Activated T-cell treated with anti-CD3 and anti-CD28 coated beads, Interleukin-2, amount 50 U/mL, for 72 hours (primary cell): Measurements from ENCODE around the gene SERTM2. TPM values are rescaled to one million over a fixed set of nuclear protein-coding genes. Genes with fewer than 3 reads are reported as not detected.

Experiments used
- ATAC-seq, 2 donors: fragments of 150-1000 bp; cut with Tn5 transposase; replicated peaks in 1 of 2; 2 replicates each; pipeline ENCODE4 v1.10.0; 2021; ENCODE audit warnings: moderate library complexity in 2 of 2, mild to moderate bottlenecking in 1 of 2
- DNase-seq, 2 donors: peaks; one replicate each; pipeline ENCODE4 v3.0.0; 2021 to 2022; ENCODE audit warnings: mixed read lengths in 1 of 2
- H3K27ac Mint-ChIP-seq: one replicate; pipeline ENCODE4 v1.8.0; 2022; ENCODE audit warnings: mild to moderate bottlenecking, moderate library complexity, mixed read lengths
- H3K27me3 Mint-ChIP-seq: one replicate; pipeline ENCODE4 v1.8.0; 2022; ENCODE audit warnings: low read depth, mixed read lengths
- H3K36me3 Mint-ChIP-seq, 2 donors: one replicate each; pipeline ENCODE4 v1.8.0; 2022; ENCODE audit warnings: mixed read lengths in 2 of 2, mild to moderate bottlenecking in 1 of 2; ENCODE audit not compliant: insufficient read depth in 2 of 2
- H3K4me1 Mint-ChIP-seq: one replicate; pipeline ENCODE4 v1.8.0; 2022; ENCODE audit warnings: low read depth, mixed read lengths
- H3K4me3 Mint-ChIP-seq, 2 donors: one replicate each; pipeline ENCODE4 v1.8.0; 2022; ENCODE audit warnings: mild to moderate bottlenecking in 2 of 2, mixed read lengths in 2 of 2, moderate library complexity in 2 of 2
- H3K9me3 Mint-ChIP-seq, 2 donors: one replicate each; pipeline ENCODE4 v1.8.0; 2022; ENCODE audit warnings: mixed read lengths in 2 of 2
- total RNA-seq, 2 donors: library from RNA; stranded (reverse); gene quantifications; one replicate each; pipeline ENCODE4 v1.2.3, GENCODE V29; 2022

The SERTM2 gene
- under 1 TPM in 1 of 2 donors, not detected in 1; 0.05 TPM for total RNA-seq

DNA sequence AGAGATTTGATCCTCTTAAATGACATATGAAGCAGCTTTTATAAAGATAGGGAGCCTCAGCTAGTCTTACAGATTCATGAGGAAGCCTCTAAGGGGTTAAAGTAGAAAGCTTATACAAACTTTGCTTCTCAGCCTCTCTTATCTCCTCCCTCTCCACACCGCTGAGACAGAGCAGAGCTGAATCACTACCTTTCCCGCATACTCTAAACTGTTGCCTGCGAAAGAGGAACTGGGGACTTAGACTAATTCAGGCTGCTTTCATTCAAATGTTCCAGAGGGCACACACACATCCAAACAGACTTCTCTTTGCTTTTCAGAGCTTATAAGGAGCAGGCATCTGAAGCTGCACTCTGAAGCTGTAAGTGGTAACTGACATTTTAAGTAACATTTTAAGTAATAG, at the start of gene SERTM2:
SERTM2 (plus strand) TSS at position 169 of the 400 bp plus-strand sequence. CDS start 7,213 bp downstream, outside the sequence.
- ATAC-seq (peak; percentile 36 to 51), DNase-seq (peak in 1 of 2 donors; percentile 0)
- peak within 1 kb of the TSS in 1 of 2 donors; percentile 55 for H3K4me3 Mint-ChIP-seq
- H3K36me3 Mint-ChIP-seq: no peaks in the 10 kb centered on the region
- H3K4me1 Mint-ChIP-seq: no peaks in the 10 kb centered on the region
- H3K9me3 Mint-ChIP-seq: no peaks in the 10 kb centered on the region
- H3K27me3 Mint-ChIP-seq: peaks cover 55% of the 10 kb centered on the region
- no peak within 1 kb of the TSS for H3K27ac Mint-ChIP-seq

DNA sequence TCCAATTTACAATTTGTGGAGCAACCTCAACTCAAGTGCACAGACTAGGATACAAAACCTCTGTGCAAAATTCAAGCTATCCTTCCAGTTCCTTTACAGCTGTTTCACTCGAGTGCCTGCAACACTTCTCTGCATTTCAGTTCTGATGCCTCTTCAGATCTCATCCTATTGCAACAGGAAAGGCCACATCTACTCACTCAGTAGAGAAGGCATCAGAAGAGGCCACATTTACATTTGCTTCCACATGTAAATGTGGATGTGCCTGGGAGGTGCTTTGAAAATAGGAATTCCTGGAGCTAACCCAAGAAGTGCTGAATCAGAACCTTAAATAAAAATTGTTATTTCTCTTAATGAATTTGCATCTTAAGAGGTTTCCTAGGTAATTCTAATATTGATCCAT, 45.8 kb upstream of the SERTM2 start:
- H3K9me3 Mint-ChIP-seq: no peaks in the 10 kb centered on the region
- ATAC-seq (no peak), DNase-seq (no peak)
- H3K27me3 Mint-ChIP-seq: peaks cover 11% of the 10 kb centered on the region
- no peaks in the 10 kb centered on the region for H3K4me1 Mint-ChIP-seq
- H3K4me3 Mint-ChIP-seq: no peak overlapping the region
- H3K27ac Mint-ChIP-seq: no peak overlapping the region
- no peaks in the 10 kb centered on the region for H3K36me3 Mint-ChIP-seq

DNA sequence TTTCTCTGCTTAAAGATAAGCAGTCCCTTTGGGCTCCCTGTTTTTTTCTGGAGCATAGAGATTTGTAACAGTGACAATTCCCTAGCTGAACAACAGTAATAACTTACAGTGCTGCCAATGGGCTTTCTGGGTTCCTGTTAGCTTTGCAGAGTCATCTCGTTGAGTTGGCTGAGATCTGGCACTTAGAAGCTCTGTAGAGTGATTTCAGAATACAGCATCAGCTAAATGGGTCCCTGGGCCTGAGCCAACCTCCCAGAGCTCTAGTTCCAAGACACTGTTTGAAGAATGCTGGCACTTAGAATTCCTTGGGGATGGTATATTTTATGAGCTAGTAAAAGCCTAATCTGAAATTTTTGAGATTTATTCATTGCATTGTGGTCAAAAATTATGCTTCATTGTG, 43.5 kb upstream of the SERTM2 start:
- DNase-seq (no peak), ATAC-seq (no peak)
- peaks cover 6% of the 10 kb centered on the region for H3K27me3 Mint-ChIP-seq
- no peaks in the 10 kb centered on the region for H3K4me1 Mint-ChIP-seq
- peaks cover 3 to 7% of the 10 kb centered on the region in 2 donors for H3K9me3 Mint-ChIP-seq
- no peaks in the 10 kb centered on the region for H3K36me3 Mint-ChIP-seq
- no peak overlapping the region for H3K4me3 Mint-ChIP-seq
- no peak overlapping the region for H3K27ac Mint-ChIP-seq

DNA sequence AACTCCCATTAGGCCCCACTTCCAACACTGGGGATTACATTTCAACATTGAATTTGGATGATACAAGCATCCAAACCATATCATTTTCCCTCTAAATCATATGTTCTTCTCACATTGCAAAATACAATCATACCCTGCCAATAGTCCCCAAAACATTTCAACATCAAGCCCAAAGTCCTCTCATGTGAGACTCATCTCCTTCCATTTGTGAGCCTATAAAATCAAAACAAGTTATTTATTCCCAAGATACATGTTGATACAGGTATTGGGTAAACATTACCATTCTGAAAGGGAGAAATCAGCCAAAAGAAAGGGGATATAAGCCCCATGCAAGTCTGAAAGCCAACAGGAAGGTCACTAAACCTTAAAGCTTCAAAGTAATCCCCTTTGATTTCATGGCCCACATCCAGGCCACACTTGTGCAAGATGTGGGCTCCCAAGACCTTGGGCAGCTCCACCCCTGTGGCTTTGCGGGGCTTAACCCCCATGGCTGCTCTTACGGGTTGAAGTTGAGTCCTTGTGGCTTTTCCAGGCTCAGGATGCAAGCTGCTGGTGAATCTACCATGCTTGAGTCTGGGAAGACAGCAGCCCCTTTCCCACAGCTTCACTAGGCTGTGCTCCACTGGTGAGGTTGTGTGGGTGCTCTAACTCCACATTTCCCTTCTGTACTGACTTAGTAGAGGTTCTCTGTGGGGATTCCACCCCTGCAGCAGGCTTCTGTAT, 40.6 kb upstream of the SERTM2 start:
- Mint-ChIP-seq H3K4me1 (no peaks in the 10 kb centered on the region), H3K27me3 (peaks cover 13% of the 10 kb centered on the region), H3K36me3 (no peaks in the 10 kb centered on the region), H3K27ac (no peak overlapping the region), H3K4me3 (no peak overlapping the region), H3K9me3 (peaks cover 3 to 9% of the 10 kb centered on the region in 2 donors)
- no peak for DNase-seq
- no peak for ATAC-seq

DNA sequence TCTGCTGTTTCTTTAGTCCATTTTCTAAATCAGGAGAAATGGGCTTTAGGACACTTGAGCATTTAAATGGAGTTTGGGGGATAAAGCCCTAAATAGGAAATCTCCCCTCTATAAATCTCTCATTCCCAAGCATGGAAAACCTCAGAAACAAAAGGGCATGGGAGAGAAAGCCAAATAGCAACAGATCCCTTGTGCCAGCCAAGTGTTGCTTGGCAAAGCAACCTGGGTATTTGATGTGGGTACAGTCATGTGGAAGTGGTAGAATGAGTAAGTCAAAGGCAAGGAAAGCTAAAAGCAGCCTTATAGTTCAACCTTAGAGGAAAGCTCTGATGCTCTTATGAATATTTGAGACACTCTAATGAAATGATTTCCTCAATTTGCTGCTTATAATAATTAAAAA, 29.5 kb upstream of the SERTM2 start:
- no peak for DNase-seq
- Mint-ChIP-seq H3K36me3 (no peaks in the 10 kb centered on the region), H3K9me3 (peaks cover 2 to 6% of the 10 kb centered on the region in 2 donors), H3K27ac (no peak overlapping the region), H3K4me3 (no peak overlapping the region), H3K27me3 (peaks cover 43% of the 10 kb centered on the region), H3K4me1 (no peaks in the 10 kb centered on the region)
- no peak for ATAC-seq

DNA sequence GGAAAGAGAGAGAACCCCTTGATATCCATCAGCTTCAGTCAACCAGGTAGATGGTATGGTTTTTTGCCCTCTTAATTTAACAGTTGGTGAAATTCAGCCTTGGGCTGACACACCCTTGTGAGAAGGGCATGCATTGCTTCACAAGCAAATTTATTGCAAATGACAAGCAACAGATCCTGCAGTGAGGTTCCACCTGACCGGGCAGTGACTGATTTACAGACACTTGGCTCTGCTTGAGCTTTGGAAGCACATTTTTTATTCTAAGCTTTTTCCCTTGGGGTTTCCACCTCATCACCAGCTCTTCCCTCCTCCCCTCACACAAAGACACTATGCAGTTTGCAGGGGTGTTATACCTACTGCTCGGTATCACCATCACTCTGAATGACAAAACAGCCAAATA, 28.3 kb upstream of the SERTM2 start:
- ATAC-seq: no peak
- DNase-seq: no peak
- Mint-ChIP-seq H3K4me3 (no peak overlapping the region), H3K27ac (no peak overlapping the region), H3K36me3 (no peaks in the 10 kb centered on the region), H3K9me3 (peaks cover 0 to 9% of the 10 kb centered on the region in 2 donors), H3K27me3 (peaks cover 48% of the 10 kb centered on the region), H3K4me1 (no peaks in the 10 kb centered on the region)

DNA sequence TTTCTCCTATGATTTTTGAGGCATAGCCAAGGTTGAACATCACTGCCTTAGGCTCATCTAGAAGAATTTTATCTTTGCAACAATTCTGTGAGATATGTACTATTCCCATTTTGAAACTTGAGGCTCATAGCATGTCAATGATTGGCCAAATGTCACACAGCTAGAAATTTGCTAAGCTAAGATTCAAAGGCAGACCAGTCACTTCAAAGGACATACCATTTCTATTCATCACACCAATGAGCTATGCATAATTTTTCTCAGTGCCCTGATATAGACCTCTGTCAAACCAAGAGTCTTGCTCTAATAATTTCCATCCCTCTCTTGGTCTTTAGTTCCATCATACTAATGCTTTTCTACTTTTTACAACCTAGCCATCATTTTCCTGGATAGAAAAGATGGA, 27.6 kb upstream of the SERTM2 start:
- H3K36me3 Mint-ChIP-seq: no peaks in the 10 kb centered on the region
- no peak overlapping the region for H3K4me3 Mint-ChIP-seq
- ATAC-seq (no peak), DNase-seq (no peak)
- H3K9me3 Mint-ChIP-seq: peaks cover 0 to 9% of the 10 kb centered on the region in 2 donors
- peaks cover 50% of the 10 kb centered on the region for H3K27me3 Mint-ChIP-seq
- H3K27ac Mint-ChIP-seq: no peak overlapping the region
- H3K4me1 Mint-ChIP-seq: no peaks in the 10 kb centered on the region

DNA sequence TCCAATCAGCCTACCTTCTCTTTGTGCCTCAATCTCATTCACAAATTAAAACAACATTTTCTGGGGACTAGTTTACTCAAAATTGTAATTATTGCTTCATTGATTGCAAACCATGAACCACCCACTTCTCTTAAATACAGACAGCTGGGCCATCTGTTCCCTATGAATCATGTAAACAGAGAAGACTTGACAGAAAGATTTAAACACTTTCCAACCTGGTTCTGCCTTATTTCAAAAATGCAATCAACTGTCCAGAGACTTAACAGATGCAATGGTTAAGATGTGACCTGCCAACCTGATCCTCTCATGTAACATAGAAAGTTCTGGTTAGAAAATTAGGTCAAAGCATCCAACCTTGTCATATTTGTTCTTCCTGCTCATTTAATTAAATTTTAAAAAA, 20.8 kb upstream of the SERTM2 start:
- H3K4me3 Mint-ChIP-seq: no peak overlapping the region
- H3K27me3 Mint-ChIP-seq: peaks cover 48% of the 10 kb centered on the region
- H3K36me3 Mint-ChIP-seq: no peaks in the 10 kb centered on the region
- peaks cover 0 to 7% of the 10 kb centered on the region in 2 donors for H3K9me3 Mint-ChIP-seq
- H3K4me1 Mint-ChIP-seq: no peaks in the 10 kb centered on the region
- no peak for ATAC-seq
- H3K27ac Mint-ChIP-seq: no peak overlapping the region
- no peak for DNase-seq

DNA sequence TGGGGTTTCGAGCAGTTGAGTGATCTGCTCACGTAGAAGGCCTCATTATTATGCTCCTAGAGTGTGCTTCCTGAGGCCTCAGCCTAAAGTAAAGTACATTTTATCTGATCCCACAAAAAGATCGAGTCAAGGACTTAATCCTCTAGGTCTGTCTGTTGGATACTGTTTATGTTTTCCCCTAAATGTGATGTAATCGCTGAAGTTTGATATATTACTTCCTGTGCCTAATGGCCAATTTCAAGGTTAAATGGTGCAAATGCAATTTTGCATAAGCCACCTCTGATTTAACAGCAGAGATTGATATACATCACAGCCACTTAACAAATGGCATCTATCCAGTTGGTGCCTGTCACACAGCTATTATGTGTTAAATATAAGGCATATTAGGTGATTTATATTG, 19.4 kb upstream of the SERTM2 start:
- H3K36me3 Mint-ChIP-seq: no peaks in the 10 kb centered on the region
- H3K9me3 Mint-ChIP-seq: peaks cover 0 to 1% of the 10 kb centered on the region in 2 donors
- DNase-seq (no peak), ATAC-seq (no peak)
- no peak overlapping the region for H3K4me3 Mint-ChIP-seq
- H3K27ac Mint-ChIP-seq: no peak overlapping the region
- peaks cover 41% of the 10 kb centered on the region for H3K27me3 Mint-ChIP-seq
- no peaks in the 10 kb centered on the region for H3K4me1 Mint-ChIP-seq

DNA sequence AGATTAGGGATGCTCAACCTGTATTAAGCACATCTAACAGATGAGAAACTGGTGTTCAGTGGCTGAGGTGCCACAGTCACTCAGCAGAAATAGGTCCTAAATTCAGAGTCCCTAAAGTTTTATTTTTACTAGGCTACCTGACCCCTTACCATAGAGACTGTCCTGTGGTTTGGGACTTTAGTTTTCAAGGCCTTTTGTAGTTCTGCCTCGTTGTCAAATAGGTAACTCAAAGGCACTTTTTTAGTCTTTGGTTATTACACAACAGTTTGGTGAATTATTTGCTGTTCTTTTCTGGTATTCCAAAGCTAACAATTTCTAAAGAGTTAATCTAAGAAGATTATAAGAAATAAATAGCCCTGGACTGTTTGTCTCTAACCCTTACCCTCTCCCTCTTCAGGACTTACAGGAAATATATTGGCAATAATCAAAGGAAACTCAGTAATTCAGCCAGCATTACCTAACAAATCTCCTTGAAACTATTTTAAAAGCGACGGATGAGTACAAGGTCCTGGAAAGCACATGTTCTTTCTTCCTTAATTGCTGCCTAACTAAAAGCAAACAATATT, 12.8 kb upstream of the SERTM2 start:
- no peak overlapping the region for H3K4me3 Mint-ChIP-seq
- no peak for ATAC-seq
- H3K27me3 Mint-ChIP-seq: peaks cover 18% of the 10 kb centered on the region
- no peaks in the 10 kb centered on the region for H3K36me3 Mint-ChIP-seq
- no peak for DNase-seq
- H3K4me1 Mint-ChIP-seq: no peaks in the 10 kb centered on the region
- no peaks in the 10 kb centered on the region for H3K9me3 Mint-ChIP-seq
- H3K27ac Mint-ChIP-seq: no peak overlapping the region

DNA sequence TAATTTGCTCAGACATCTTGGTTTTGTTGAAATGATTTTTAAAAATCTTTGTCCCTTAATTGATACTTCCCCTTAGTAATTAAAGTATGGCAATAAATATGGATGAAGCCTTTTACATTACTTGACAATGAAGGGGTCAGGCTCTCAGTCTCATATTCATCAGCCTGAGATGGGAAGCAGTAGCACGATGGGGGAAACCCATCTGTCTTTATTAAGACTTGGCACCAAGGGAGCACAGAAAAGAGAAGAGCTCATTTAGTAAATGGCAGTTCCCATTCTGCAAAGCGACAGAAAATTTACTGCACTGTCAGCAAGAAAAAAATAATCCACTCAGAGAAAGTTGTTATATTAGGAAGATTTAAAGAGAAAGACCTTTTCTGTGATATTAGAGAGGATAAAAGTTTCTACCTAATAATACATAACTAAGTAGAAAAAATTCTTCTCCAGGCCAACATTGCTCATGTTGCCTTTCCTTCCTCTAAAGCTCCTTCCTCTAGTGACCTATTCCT, 7.9 kb upstream of the SERTM2 start:
- Mint-ChIP-seq H3K9me3 (no peaks in the 10 kb centered on the region), H3K27ac (no peak overlapping the region), H3K4me3 (no peak overlapping the region), H3K4me1 (no peaks in the 10 kb centered on the region), H3K27me3 (peaks cover 37% of the 10 kb centered on the region), H3K36me3 (no peaks in the 10 kb centered on the region)
- ATAC-seq (no peak), DNase-seq (no peak)

DNA sequence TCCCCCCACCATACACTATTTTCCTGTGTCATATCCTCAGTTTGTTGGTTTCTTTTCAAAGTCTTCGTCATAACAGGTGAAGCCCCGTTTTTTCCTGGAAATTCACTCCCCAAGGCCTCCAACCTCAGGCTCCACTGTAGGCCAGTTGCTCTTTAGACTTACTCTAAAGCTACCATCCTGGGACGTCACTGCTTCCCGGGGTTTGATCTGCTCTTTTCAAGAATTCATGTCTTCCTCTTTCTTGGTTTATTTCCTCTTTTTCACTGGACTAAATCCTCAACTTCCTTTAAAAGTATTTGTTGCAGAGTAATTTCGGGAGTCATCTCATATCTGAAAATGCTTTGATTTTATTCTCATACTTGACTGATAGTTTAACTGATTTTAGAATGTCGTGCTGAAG, 6.5 kb upstream of the SERTM2 start:
- no peaks in the 10 kb centered on the region for H3K9me3 Mint-ChIP-seq
- no peaks in the 10 kb centered on the region for H3K36me3 Mint-ChIP-seq
- DNase-seq: no peak
- no peaks in the 10 kb centered on the region for H3K4me1 Mint-ChIP-seq
- H3K27ac Mint-ChIP-seq: no peak overlapping the region
- no peak overlapping the region for H3K4me3 Mint-ChIP-seq
- ATAC-seq: no peak
- H3K27me3 Mint-ChIP-seq: peaks cover 46% of the 10 kb centered on the region

DNA sequence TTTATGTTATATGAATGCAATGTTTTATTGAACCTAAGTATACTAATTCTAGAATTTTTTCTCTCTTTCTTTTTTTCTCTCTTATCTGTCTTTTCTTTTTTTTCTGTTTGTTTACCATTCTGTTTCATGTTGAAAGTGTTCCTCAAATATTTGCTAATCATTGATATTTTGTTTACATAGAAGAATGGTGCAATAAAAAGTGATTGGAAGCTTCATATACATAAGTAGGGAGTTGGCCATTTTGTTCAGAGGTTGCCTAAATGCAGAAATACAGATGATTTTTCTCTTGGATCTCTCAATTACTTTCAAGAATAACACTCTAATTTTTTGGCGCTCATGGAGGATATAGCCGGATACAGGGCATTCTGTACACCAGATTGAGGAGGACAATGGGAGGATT, 5.7 kb upstream of the SERTM2 start:
- H3K36me3 Mint-ChIP-seq: no peaks in the 10 kb centered on the region
- no peak overlapping the region for H3K4me3 Mint-ChIP-seq
- no peak overlapping the region for H3K27ac Mint-ChIP-seq
- H3K27me3 Mint-ChIP-seq: peaks cover 52% of the 10 kb centered on the region
- ATAC-seq (no peak), DNase-seq (no peak)
- no peaks in the 10 kb centered on the region for H3K9me3 Mint-ChIP-seq
- H3K4me1 Mint-ChIP-seq: no peaks in the 10 kb centered on the region

DNA sequence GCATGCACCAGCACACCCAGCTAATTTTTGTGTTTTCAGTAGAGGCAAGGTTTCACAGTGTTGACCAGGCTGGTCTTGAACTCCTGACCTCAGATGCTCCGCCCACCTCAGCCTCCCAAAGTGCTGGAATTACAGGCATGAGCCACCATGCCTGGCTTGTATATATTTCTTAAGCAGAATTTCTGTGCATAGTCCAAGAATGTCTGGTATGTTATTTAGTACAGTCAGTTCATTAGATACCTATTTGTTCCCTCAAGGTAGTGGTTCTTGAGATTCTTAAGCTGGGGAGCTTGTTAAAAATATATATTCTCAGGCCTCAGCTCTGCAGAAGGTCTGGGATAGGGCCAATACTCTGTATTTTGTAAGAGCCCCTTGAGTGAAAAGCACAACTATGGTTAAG, 4.6 kb upstream of the SERTM2 start:
- ATAC-seq (no peak), DNase-seq (no peak)
- no peak overlapping the region for H3K27ac Mint-ChIP-seq
- peaks cover 57% of the 10 kb centered on the region for H3K27me3 Mint-ChIP-seq
- no peaks in the 10 kb centered on the region for H3K36me3 Mint-ChIP-seq
- no peak overlapping the region for H3K4me3 Mint-ChIP-seq
- no peaks in the 10 kb centered on the region for H3K9me3 Mint-ChIP-seq
- H3K4me1 Mint-ChIP-seq: no peaks in the 10 kb centered on the region
